Ovary (tissue), 9 donors: Measurements from ENCODE around the gene CITED4. TPM values are rescaled to one million over a fixed set of nuclear protein-coding genes. Genes with fewer than 3 reads are reported as not detected.

ENCODE experiments used
- DNase-seq, 5 donors: peaks; one replicate each; pipeline ENCODE4 v3.0.0-alpha.2; 2019 to 2020
- H3K27ac ChIP-seq, 2 donors: fragments of 200-600 bp; one replicate each; pipeline versions ENCODE4 v1.5.1 to v1.8.0; 2019 to 2022
- H3K27me3 ChIP-seq: fragments of 200-600 bp; one replicate; pipeline ENCODE4 v1.8.0; 2022
- H3K36me3 ChIP-seq: fragments of 200-600 bp; sonication (generic); one replicate; pipeline ENCODE4 v1.5.1; 2019
- H3K4me1 ChIP-seq: one replicate; pipeline ENCODE4 v1.8.1; 2013; ENCODE audit warnings: mild to moderate bottlenecking, moderate library complexity; ENCODE audit not compliant: insufficient read depth
- H3K4me3 ChIP-seq: fragments of 200-600 bp; sonication (generic); one replicate; pipeline ENCODE4 v1.5.1; 2017
- H3K9me3 ChIP-seq, 2 donors: fragments of 200-600 bp in 1 of 2; sonication (generic) in 1 of 2; one replicate each; pipeline versions ENCODE4 v1.5.1 to v1.8.1; 2013 to 2019; ENCODE audit warnings: mild to moderate bottlenecking in 1 of 2, moderate library complexity in 1 of 2
- CTCF ChIP-seq, 3 donors: fragments of 450-650 bp in 2 of 3; fragments of 200-600 bp in 1 of 3; IDR thresholded peaks; one replicate each; pipeline versions ENCODE4 v1.5.1 to v1.8.0; 2016 to 2022; ENCODE audit warnings: antibody characterized with exemption in 3 of 3, mild to moderate bottlenecking in 1 of 3
- EP300 ChIP-seq: sonication (generic); formaldehyde crosslinking; IDR thresholded peaks from one replicate; pipeline ENCODE4 v1.6.1; 2017; ENCODE audit warnings: antibody characterized with exemption
- POLR2A ChIP-seq: fragments of 450-650 bp; IDR thresholded peaks from one replicate; pipeline ENCODE4 v1.6.1; 2017; ENCODE audit warnings: antibody characterized with exemption, mild to moderate bottlenecking, moderate library complexity
- WGBS, 3 donors: extraction: QIAGEN DNeasy Blood & Tissue Kit in 1 of 3; methylation state at CpG; one replicate each; pipeline versions ENCODE4 v1.1.5 to v1.1.7; 2013 to 2017; 5-methylcytosine and 5-hydroxymethylcytosine counted together
- intact Hi-C, 4 donors: fragments of 100-400 bp; cut with DNase I; formaldehyde crosslinking; loops; one replicate each; pipeline versions ENCODE4 v1.11.0 to v1.15.1; 2022 to 2023
- polyA plus RNA-seq, 2 donors: library from polyadenylated mRNA; stranded (reverse); fragments of 200-250 nt in 1 of 2; fragments of 350-450 nt in 1 of 2; fragmentation: Illumina TruSeq in 1 of 2; extraction: RNeasy Lipid Tissue Mini Kit (QIAGEN cat#74804) in 1 of 2; gene quantifications; one replicate each; pipeline ENCODE4 v1.2.3, GENCODE V29; 2013 to 2014
- total RNA-seq, 7 donors: library from RNA; depleted of rRNA in 2 of 7; stranded (reverse); fragments of >200 nt in 2 of 7; fragmentation: NEBNext Ultra II Directional in 3 of 7; extraction: Animal tissue kit (Norgen Biotek cat#: 25700) in 3 of 7; gene quantifications; one replicate each; pipeline versions ENCODE4 v1.1.0 to v1.2.4, GENCODE V29; 2016 to 2023
- donor health status: DM: no; HTN: no; CAD: no; lungs with moderate emphysema.
- donor health status: DM: no; HTN: no; CAD: no.
- donor health status: Bipolar disorder and iron deficiency.
- donor health status: DM: yes; HTN: yes; CAD: no.
- donor health status: DM: no; HTN: no; CAD: no.
- donor health status: DM: yes; HTN: yes; CAD: no.

The CITED4 gene
- total and polyA plus RNA-seq, 9 donors = 0.75 to 149 (median 24.2) TPM

- H3K27ac ChIP-seq = no peak overlapping the region
- intact Hi-C loops = no loop called here
- no peaks in the 10 kb centered on the region for H3K36me3 ChIP-seq
- H3K4me3 ChIP-seq = no peak overlapping the region
- no peaks in the 10 kb centered on the region for H3K9me3 ChIP-seq
- 75 to 81% (median 78%) methylated on average over 18 of the region's 18 CpGs for WGBS, 3 donors
- no peak for DNase-seq
- no peaks in the 10 kb centered on the region for H3K27me3 ChIP-seq
- TF ChIP-seq POLR2A = no peak
- no peak for TF ChIP-seq CTCF (IDR thresholded peaks at IDR 0.05)
- no peaks in the 10 kb centered on the region for H3K4me1 ChIP-seq
Observed at GRCh38 chr1:40901886-40902852, 40.0 kb upstream of the CITED4 start.

- Histone ChIP-seq H3K27me3 (no peaks in the 10 kb centered on the region), H3K27ac (no peak overlapping the region), H3K36me3 (no peaks in the 10 kb centered on the region), H3K9me3 (no peaks in the 10 kb centered on the region), H3K4me1 (no peaks in the 10 kb centered on the region), H3K4me3 (no peak overlapping the region)
- intact Hi-C loops = no loop called here
- DNase-seq = no peak
- TF ChIP-seq POLR2A (no peak), EP300 (no peak), CTCF (IDR thresholded peaks at IDR 0.05) (no peak)
- 74 to 89% (median 84%) methylated on average over 2 of the region's 2 CpGs for WGBS, 3 donors
Observed at GRCh38 chr1:40899230-40899870, 37.2 kb upstream of the CITED4 start.

GRCh38 chr1:40898431-40898901, 36.3 kb upstream of the CITED4 start:
- WGBS, 3 donors = 45 to 57% (median 49%) methylated on average over 4 of the region's 4 CpGs
- TF ChIP-seq EP300 = no peak
- TF ChIP-seq POLR2A = no peak
- no peak for TF ChIP-seq CTCF (IDR thresholded peaks at IDR 0.05)

GRCh38 chr1:40897513-40897912, 35.4 kb upstream of the CITED4 start:
- Histone ChIP-seq H3K9me3 (peaks cover 0 to 3% of the 10 kb centered on the region in 2 donors), H3K27me3 (no peaks in the 10 kb centered on the region), H3K4me3 (no peak overlapping the region), H3K27ac (no peak overlapping the region), H3K36me3 (no peaks in the 10 kb centered on the region), H3K4me1 (no peaks in the 10 kb centered on the region)
- no peak for DNase-seq
- no peak for TF ChIP-seq CTCF (IDR thresholded peaks at IDR 0.05)
- TF ChIP-seq EP300 = no peak
- TF ChIP-seq POLR2A = no peak
- intact Hi-C loops = no loop called here
- 66 to 79% (median 77%) methylated on average over 4 of the region's 4 CpGs for WGBS, 3 donors

More at GRCh38 chr1:40898431-40898901, 36.3 kb upstream of the CITED4 start:
- DNase-seq = peak in 1 of 5 donors; percentile 23
- Histone ChIP-seq H3K27ac (no peak overlapping the region), H3K4me1 (no peaks in the 10 kb centered on the region), H3K27me3 (no peaks in the 10 kb centered on the region), H3K4me3 (no peak overlapping the region), H3K9me3 (peaks cover 0 to 3% of the 10 kb centered on the region in 2 donors), H3K36me3 (no peaks in the 10 kb centered on the region)
- intact Hi-C loops = no loop called here
